Bronchial epithelial cell (primary cell): ENCODE results near the gene KRT82. TPM values are rescaled to one million over a fixed set of nuclear protein-coding genes. Genes with fewer than 3 reads are reported as not detected.

Source experiments
- DNase-seq: peaks from one replicate; pipeline ENCODE4 v3.0.0-alpha.2; 2010; ENCODE audit warnings: low read depth
- FAIRE-seq: peaks from 2 replicates; lab custom pipeline; 2011; peaks lifted over from hg19 to GRCh38; lab: Jason Lieb, UNC
- H3K27me3 ChIP-seq: 2 replicates; pipeline ENCODE4 v1.5.1; 2011; ENCODE audit warnings: low read length; ENCODE audit not compliant: control insufficient read depth, insufficient read depth
- H3K36me3 ChIP-seq: 2 replicates; pipeline ENCODE4 v1.5.1; 2011; ENCODE audit warnings: low read length; ENCODE audit not compliant: control insufficient read depth, insufficient read depth
- H3K4me3 ChIP-seq: 2 replicates; pipeline ENCODE4 v1.5.1; 2011; ENCODE audit warnings: mild to moderate bottlenecking, low read depth, low read length, control low read depth
- total RNA-seq: library from RNA; depleted of rRNA; stranded (reverse); fragments of >200 nt; gene quantifications from 2 replicates; pipeline ENCODE4 v1.2.1, GENCODE V29; 2014
- TF ChIP-seq, protein P1 (sequence below): IDR thresholded peaks from 2 replicates; pipeline ENCODE4 v1.5.1; 2011; ENCODE audit warnings: mild to moderate bottlenecking, moderate library complexity, low read length, control low read depth, inconsistent platforms; ENCODE audit not compliant: insufficient read depth, severe bottlenecking

KRT82 gene
- total RNA-seq, 1 donor from 2014 or later, result not detected

DNA sequence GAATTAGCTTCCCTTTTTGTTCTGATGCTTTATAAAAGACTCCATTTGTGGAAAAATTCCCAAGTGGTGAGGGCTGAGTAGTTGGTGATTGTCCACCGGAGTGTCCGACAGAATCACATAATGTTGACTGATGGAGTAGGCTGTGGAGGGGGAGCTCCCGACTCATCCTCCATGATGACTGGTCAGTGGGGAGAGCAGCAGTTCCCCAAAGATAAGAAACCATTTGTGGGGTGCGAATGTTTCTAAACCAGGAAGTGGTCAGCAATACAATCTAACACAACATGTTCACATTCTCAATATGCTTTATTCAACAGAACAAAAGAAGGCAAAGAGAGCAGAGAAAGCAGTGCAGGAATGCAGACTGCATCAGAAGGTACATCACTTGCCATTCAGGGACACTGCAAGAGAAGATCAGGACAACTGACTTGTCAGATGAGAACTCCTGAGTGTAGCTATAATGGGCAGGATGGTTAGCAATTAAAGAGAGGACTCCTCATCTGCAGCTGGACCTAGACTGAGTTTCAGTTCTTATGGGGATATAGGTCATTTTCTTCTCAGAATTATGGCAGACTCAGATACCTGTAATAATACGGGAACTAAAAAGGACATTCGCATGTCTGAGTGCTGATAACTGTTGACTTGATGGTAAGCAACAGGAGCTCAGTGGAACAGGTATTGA is 40.4 kb upstream of the KRT82 start:
- no peak for DNase-seq
- FAIRE-seq, result no peak
- no peaks in the 10 kb centered on the region for H3K27me3 ChIP-seq
- TF ChIP-seq, protein P1, sequence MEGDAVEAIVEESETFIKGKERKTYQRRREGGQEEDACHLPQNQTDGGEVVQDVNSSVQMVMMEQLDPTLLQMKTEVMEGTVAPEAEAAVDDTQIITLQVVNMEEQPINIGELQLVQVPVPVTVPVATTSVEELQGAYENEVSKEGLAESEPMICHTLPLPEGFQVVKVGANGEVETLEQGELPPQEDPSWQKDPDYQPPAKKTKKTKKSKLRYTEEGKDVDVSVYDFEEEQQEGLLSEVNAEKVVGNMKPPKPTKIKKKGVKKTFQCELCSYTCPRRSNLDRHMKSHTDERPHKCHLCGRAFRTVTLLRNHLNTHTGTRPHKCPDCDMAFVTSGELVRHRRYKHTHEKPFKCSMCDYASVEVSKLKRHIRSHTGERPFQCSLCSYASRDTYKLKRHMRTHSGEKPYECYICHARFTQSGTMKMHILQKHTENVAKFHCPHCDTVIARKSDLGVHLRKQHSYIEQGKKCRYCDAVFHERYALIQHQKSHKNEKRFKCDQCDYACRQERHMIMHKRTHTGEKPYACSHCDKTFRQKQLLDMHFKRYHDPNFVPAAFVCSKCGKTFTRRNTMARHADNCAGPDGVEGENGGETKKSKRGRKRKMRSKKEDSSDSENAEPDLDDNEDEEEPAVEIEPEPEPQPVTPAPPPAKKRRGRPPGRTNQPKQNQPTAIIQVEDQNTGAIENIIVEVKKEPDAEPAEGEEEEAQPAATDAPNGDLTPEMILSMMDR, result no peak
- no peak overlapping the region for H3K4me3 ChIP-seq
- peaks cover 2% of the 10 kb centered on the region for H3K36me3 ChIP-seq

DNA sequence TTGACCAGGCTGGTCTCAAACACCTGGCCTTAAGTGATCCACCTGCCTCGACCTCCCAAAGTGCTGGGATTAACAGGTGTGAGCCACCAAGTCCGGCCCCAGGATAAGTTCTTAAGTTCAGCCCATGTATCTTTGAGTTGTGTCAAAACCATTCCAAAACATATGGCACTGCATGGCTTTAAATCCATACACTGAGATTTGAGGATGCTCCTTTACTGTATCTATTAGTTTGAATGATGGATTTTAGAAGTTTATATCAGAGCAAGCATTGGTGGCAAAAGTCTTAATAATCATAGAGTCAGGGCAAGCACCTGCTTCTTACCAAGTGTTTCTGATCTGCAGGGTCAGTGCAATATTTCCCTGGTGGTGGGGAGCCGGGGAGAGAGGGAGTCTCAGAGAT is 39.7 kb upstream of the KRT82 start:
- TF ChIP-seq, protein P1, result no peak
- no peak for FAIRE-seq
- H3K27me3 ChIP-seq, result no peaks in the 10 kb centered on the region
- H3K4me3 ChIP-seq, result no peak overlapping the region
- H3K36me3 ChIP-seq, result peaks cover 2% of the 10 kb centered on the region
- DNase-seq, result no peak

DNA sequence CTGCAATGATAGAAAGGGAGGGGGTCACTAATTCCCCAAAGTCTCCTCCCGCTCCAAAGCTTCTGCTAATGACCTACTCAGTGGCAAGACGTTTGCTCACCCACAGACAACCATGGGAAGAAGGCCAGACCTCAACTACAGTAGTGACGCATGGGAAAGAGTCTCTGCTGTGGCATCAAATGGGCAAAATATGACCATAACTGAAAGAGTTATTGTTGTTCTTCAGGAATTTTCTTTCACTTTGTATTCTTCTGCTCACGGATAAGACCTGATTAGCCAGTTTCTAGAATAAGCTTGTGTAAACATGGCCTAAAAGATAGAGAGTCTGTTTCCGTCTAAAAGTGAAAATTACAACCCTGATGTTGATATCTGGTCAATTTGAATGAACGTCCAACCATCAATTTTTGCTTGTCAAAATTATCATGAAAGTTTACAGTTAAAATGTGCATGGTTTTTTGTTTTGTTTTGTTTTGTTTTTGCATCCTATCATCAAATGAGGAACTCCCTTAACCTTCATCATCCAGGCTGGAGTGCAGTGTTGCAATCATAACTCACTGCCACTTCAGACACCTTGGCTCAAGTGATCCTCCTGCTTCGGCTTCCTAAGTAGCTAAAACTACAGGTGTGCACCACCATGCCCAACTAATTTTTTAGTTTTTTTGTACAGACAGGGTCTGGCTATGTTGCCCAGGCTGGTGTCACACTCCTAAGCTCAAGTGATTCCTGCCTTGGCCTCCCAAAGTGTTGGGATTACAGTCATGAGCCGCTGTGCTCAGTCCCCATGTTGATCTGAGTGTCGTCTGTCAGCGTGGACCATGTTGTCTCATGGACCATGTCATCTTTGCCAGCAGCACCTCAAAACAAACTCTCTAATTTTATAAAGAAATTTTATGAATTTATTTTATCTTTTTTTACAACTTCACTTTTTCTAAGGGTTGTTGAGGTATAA is 38.8 kb upstream of the KRT82 start:
- no peak for FAIRE-seq
- Histone ChIP-seq H3K4me3 (no peak overlapping the region), H3K27me3 (no peaks in the 10 kb centered on the region), H3K36me3 (peaks cover 2% of the 10 kb centered on the region)
- peak; percentile 61 for DNase-seq
- TF ChIP-seq, protein P1, result no peak

DNA sequence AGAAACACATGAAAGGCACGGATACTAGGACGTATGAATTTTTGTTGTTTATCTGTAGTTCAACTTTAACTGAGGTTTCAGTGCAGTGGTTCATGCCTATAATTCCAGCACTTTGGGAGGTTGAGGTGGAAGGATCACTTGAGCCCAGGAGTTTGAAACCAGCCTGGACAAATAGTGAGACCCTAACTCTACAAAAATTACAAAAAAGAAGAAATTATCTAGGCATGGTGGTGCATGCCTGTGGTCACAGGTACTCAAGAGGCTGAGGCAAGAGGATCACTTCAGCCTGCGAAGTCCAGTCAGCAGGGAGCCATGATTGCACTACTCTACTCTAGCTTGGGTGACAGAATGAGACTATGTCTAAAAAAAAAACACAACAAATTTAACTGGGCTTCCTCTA is 37.8 kb upstream of the KRT82 start:
- Histone ChIP-seq H3K36me3 (peaks cover 2% of the 10 kb centered on the region), H3K27me3 (no peaks in the 10 kb centered on the region), H3K4me3 (no peak overlapping the region)
- FAIRE-seq (no peak), DNase-seq (no peak)
- TF ChIP-seq, protein P1, result no peak

DNA sequence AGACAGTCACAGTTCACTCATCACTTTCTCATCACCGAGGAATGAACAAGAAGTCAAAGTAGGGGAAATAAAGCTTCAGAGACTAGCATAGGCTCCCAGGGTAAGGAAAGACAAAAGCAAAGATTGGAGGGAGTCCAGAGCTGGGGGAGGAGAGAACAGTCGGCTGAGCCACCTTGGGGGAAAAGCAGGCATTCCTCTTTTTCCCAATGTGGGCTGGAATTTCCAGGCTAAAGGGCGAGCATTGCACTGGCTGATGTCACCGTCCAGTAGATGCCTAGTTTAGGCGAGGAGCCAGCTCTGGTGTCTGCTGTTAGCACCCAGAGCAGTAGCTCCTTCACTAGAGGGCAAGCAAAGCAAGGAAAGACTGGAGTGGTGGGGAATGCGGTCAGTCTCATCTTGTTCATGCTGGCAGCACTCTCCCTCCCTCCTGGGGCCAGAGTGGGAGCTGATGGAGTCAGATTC is 36.5 kb upstream of the KRT82 start:
- FAIRE-seq, result peak; percentile 28
- no peaks in the 10 kb centered on the region for H3K27me3 ChIP-seq
- H3K36me3 ChIP-seq, result peaks cover 2% of the 10 kb centered on the region
- TF ChIP-seq, protein P1, result peak; percentile 31
- peak; percentile 96 for DNase-seq
- H3K4me3 ChIP-seq, result no peak overlapping the region
